Fibroblast of pulmonary artery (primary cell): ENCODE measurements around the gene GRIK4.

Source experiments
- DNase-seq: peaks from one replicate; pipeline ENCODE4 v3.0.0-alpha.2; 2010; ENCODE audit warnings: low read depth
- H3K4me3 ChIP-seq: replicated peaks from 2 replicates; pipeline ENCODE4 v1.5.1; 2011; ENCODE audit warnings: low read depth, mild to moderate bottlenecking, control low read depth, low read length, moderate library complexity
- CTCF ChIP-seq: IDR thresholded peaks from 2 replicates; pipeline ENCODE4 v1.5.1; 2011; ENCODE audit warnings: mild to moderate bottlenecking, control low read depth, low read length, inconsistent platforms; ENCODE audit errors: missing control alignments

The GRIK4 gene

GRCh38 chr11:120519474-120519873 is 7.9 kb downstream of the GRIK4 start:
- TF ChIP-seq CTCF, result no peak
- no peak for DNase-seq
- no peak overlapping the region for H3K4me3 ChIP-seq

- TF ChIP-seq CTCF, result no peak
- DNase-seq, result no peak
- H3K4me3 ChIP-seq, result no peak overlapping the region
Measured at GRCh38 chr11:120520091-120520822, 8.7 kb downstream of the GRIK4 start.

- H3K4me3 ChIP-seq, result no peak overlapping the region
- no peak for DNase-seq
- no peak for TF ChIP-seq CTCF
Measured at GRCh38 chr11:120521176-120521575, 9.6 kb downstream of the GRIK4 start.

GRCh38 chr11:120522021-120522420 is 10.5 kb downstream of the GRIK4 start:
- H3K4me3 ChIP-seq, result no peak overlapping the region
- TF ChIP-seq CTCF, result no peak
- DNase-seq, result no peak

GRCh38 chr11:120522736-120523135 is 11.2 kb downstream of the GRIK4 start:
- no peak for TF ChIP-seq CTCF
- no peak for DNase-seq

GRCh38 chr11:120523196-120523595 is 11.6 kb downstream of the GRIK4 start:
- no peak for DNase-seq
- no peak overlapping the region for H3K4me3 ChIP-seq
- TF ChIP-seq CTCF, result no peak

More at GRCh38 chr11:120522736-120523135, 11.2 kb downstream of the GRIK4 start:
- no peak overlapping the region for H3K4me3 ChIP-seq

- no peak overlapping the region for H3K4me3 ChIP-seq
- DNase-seq, result no peak
- no peak for TF ChIP-seq CTCF
Measured at GRCh38 chr11:120524536-120525085, 13.1 kb downstream of the GRIK4 start.
